T-helper 1 cell treated with Interleukin-12 subunit alpha and Interleukin-12 subunit beta and Interleukin-4 antibody, amounts not matched to agents 30 μg/mL and 1 μg/mL, for 36 hours (primary cell): ENCODE data around the gene ANKRD11.

Source experiments
- H3K27ac Mint-ChIP-seq: one replicate; pipeline ENCODE4 v1.8.0; 2021; ENCODE audit warnings: mild to moderate bottlenecking, mixed read lengths
- H3K27me3 Mint-ChIP-seq: one replicate; pipeline ENCODE4 v1.8.0; 2021; ENCODE audit warnings: low read depth, mixed read lengths
- H3K36me3 Mint-ChIP-seq: one replicate; pipeline ENCODE4 v1.8.0; 2021; ENCODE audit warnings: low read depth, mixed read lengths
- H3K4me1 Mint-ChIP-seq: one replicate; pipeline ENCODE4 v1.8.0; 2021; ENCODE audit warnings: low read depth, mixed read lengths
- H3K4me3 Mint-ChIP-seq: one replicate; pipeline ENCODE4 v1.8.0; 2021; ENCODE audit warnings: mild to moderate bottlenecking, moderate library complexity, mixed read lengths
- H3K9me3 Mint-ChIP-seq: one replicate; pipeline ENCODE4 v1.8.0; 2021; ENCODE audit warnings: mixed read lengths

Gene ANKRD11

GRCh38 chr16:89355686-89356085 is 134.7 kb downstream of the ANKRD11 start:
- Mint-ChIP-seq H3K4me3 (no peak overlapping the region), H3K9me3 (no peaks in the 10 kb centered on the region), H3K4me1 (peaks cover 63% of the 10 kb centered on the region), H3K27me3 (no peaks in the 10 kb centered on the region), H3K27ac (no peak overlapping the region), H3K36me3 (peaks cover 9% of the 10 kb centered on the region)

- no peak overlapping the region for H3K4me3 Mint-ChIP-seq
- H3K9me3 Mint-ChIP-seq = no peaks in the 10 kb centered on the region
- no peaks in the 10 kb centered on the region for H3K27me3 Mint-ChIP-seq
- H3K27ac Mint-ChIP-seq = no peak overlapping the region
- peaks cover 14% of the 10 kb centered on the region for H3K36me3 Mint-ChIP-seq
- H3K4me1 Mint-ChIP-seq = peaks cover 65% of the 10 kb centered on the region
Measured at GRCh38 chr16:89355007-89355406, 135.4 kb downstream of the ANKRD11 start.

DNA sequence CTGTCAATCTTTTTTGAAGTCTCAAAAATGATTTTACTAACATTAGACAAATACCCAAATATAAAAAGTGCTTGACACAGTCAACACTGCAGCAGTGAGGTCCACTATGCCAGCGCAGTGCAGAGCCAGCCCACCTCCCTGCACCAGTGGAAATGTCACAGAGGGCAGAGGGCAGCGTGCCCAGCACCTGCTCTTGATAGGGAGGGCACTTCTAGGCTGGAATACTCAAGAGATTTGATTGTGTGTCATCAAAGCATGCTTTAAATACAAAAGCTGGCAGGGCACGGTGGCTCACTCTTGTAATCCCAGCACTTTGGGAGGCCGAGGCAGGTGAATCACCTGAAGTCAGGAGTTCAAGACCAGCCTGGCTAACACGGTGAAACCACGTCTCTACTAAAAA is 136.0 kb downstream of the ANKRD11 start:
- H3K4me3 Mint-ChIP-seq = no peak overlapping the region
- H3K27ac Mint-ChIP-seq = no peak overlapping the region
- H3K4me1 Mint-ChIP-seq = peaks cover 65% of the 10 kb centered on the region
- no peaks in the 10 kb centered on the region for H3K9me3 Mint-ChIP-seq
- H3K27me3 Mint-ChIP-seq = no peaks in the 10 kb centered on the region
- peaks cover 12% of the 10 kb centered on the region for H3K36me3 Mint-ChIP-seq

DNA sequence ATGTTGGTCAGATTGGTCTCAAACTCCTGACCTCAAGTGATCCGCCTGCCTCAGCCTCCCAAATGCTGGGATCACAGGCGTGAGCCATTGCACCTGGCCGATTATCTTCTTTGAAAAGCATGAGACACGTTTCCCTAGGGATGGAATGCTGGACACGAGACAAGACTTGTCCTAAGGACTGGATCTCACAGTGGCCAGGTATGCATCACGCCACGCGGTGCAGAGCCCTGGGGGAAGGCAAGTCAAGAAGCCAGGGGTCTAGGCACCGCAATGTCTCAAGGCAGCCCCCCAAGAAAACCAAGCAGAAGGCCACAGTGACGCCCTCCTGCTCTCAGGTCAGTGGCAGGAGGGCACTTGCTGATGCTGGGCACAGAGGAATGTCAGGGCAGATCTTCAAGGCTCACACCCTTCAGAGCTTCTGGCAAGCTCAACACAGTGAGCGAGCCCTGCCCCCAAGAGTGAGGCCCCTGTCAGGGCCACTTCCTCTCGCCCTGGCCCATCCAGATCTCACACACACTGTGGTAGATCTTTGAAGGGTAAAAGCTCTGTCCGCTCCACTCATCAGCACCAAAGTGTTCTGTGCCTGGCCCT is 138.2 kb downstream of the ANKRD11 start:
- no peaks in the 10 kb centered on the region for H3K27me3 Mint-ChIP-seq
- peaks cover 60% of the 10 kb centered on the region for H3K4me1 Mint-ChIP-seq
- peaks cover 12% of the 10 kb centered on the region for H3K36me3 Mint-ChIP-seq
- no peaks in the 10 kb centered on the region for H3K9me3 Mint-ChIP-seq
- H3K27ac Mint-ChIP-seq = peak overlapping the region; percentile 36
- H3K4me3 Mint-ChIP-seq = no peak overlapping the region

- H3K9me3 Mint-ChIP-seq = no peaks in the 10 kb centered on the region
- H3K4me1 Mint-ChIP-seq = peaks cover 59% of the 10 kb centered on the region
- no peak overlapping the region for H3K4me3 Mint-ChIP-seq
- no peaks in the 10 kb centered on the region for H3K27me3 Mint-ChIP-seq
- H3K27ac Mint-ChIP-seq = no peak overlapping the region
- peaks cover 13% of the 10 kb centered on the region for H3K36me3 Mint-ChIP-seq
Measured at GRCh38 chr16:89351645-89352044, 138.7 kb downstream of the ANKRD11 start.

DNA sequence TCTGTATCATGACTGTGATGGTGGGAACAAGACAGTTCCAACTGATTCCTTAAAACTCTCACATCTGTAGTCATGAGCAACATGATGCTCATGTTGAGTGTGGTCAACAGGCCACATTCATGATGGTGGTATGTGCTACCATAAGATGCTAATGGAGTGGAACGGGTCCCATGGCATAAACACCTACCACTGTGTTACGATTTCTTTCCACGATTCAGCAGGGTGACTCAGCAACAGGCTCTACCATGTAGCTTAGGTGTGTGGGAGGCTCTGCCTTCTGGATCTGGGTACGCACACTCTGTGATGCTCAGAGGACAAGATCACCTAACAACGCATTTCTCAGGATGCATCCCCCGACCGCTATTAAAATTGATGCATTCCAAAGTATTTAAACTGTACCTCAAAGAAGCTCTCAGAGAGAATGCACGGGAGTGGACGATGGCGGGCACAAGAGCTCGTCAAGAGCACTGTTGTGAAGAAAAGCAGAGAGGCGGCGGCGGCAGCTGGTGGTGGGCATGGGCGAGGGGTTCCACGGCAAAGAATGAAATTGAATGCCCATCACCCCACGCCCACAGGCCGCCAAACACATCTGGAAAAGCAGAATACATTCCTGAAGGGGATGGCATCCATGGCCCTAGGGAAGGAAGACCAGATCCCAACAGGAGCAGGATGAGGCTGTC is 139.5 kb downstream of the ANKRD11 start:
- no peaks in the 10 kb centered on the region for H3K27me3 Mint-ChIP-seq
- H3K9me3 Mint-ChIP-seq = no peaks in the 10 kb centered on the region
- no peak overlapping the region for H3K4me3 Mint-ChIP-seq
- H3K36me3 Mint-ChIP-seq = peaks cover 14% of the 10 kb centered on the region
- H3K4me1 Mint-ChIP-seq = peaks cover 61% of the 10 kb centered on the region
- H3K27ac Mint-ChIP-seq = peak overlapping the region; percentile 43

DNA sequence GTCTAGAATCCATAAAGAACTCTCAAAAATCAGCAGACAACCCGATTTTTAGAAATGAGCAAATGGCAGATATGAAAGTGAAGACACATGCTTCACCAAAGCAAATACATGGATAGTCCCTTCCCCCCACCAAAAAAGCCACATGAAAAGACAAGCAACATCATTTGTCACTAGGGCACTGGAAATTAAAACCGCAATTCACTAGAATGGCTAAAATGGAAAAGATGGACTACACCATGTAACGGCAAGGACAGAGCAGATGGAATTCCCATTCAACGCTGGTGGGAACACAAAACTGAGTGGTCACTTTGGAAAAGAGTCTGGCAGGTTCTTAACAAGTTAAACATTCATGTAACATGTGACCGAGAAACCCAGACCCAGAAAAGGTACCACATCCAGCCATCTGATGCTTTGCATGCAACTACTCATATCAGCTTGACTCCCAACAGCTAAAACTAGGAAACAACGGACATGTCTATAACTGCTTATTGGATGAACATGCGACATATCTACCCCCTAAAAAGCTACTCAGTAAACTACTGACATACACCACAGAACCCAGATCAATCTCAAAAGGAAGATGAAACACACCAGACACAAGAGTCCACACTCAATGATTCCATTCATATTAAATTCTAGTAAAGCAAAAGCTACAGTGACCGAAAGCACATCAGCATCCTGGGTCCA is 140.3 kb downstream of the ANKRD11 start:
- peak overlapping the region; percentile 25 for H3K4me3 Mint-ChIP-seq
- peak overlapping the region; percentile 32 for H3K27ac Mint-ChIP-seq
- H3K4me1 Mint-ChIP-seq = peaks cover 58% of the 10 kb centered on the region
- H3K36me3 Mint-ChIP-seq = peaks cover 12% of the 10 kb centered on the region
- H3K27me3 Mint-ChIP-seq = no peaks in the 10 kb centered on the region
- H3K9me3 Mint-ChIP-seq = no peaks in the 10 kb centered on the region

DNA sequence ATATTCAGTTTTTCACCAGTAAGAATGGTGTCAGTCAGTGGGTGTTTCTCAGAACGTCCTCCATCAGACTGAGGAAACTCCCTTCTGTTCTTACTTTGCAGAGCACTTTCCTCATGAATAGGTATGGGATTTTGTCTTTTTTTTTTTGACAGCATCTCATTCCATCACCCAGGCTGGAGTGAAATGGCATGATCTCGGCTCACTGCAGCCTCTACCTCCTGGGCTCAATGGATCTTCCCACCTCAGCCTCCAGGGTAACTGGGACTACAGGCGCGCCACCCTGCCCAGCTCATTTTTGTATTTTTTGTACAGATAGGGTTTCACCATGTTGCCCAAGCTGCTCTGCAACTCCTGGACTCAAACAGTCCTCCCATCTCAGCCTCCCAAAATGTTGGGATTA is 142.6 kb downstream of the ANKRD11 start:
- peaks cover 12% of the 10 kb centered on the region for H3K36me3 Mint-ChIP-seq
- no peak overlapping the region for H3K4me3 Mint-ChIP-seq
- peaks cover 58% of the 10 kb centered on the region for H3K4me1 Mint-ChIP-seq
- H3K9me3 Mint-ChIP-seq = no peaks in the 10 kb centered on the region
- H3K27me3 Mint-ChIP-seq = no peaks in the 10 kb centered on the region
- H3K27ac Mint-ChIP-seq = no peak overlapping the region

DNA sequence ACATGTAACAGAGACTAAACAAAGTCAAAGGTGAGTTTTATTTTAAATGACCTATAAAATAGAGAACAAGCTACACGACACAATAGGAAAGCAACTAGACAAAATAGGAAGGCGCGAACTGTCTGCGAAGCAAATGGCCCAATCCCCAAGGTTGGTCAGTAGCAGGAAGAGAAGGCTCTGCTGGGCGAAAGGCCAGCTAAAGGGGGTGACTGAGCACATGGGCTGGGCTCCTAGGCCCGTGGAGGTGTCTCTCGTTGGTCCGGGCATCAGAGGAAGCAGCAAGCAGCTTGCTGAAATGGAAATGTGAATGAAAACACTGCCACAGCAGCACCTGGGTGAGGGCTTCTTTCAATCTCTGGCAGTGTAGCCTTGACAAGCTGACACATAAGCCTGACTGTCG is 143.5 kb downstream of the ANKRD11 start:
- no peak overlapping the region for H3K4me3 Mint-ChIP-seq

DNA sequence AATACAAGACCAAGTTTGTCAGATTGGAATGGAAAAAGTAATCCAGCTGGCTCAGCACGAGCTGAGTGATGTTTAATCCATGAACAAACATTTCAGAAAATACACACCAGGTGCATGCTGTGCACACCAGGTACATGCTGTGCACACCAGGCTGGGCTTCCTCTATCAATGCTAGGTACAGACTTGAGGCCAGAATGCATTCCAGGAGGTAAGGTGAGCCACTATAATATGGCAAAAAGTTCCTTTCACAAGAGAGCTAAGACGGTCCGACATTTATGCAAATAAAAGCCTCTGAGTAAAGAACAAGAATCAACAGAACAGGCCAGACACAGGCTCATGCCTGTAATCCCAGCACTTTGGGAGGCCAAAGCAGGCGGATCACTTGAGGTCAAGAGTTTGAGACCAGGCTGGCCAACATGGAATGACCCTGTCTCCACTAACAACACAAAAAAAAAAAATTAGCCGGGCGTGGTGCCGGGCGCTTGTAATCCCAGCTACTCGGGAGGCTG is 144.7 kb downstream of the ANKRD11 start:
- Mint-ChIP-seq H3K9me3 (no peaks in the 10 kb centered on the region), H3K4me3 (no peak overlapping the region), H3K27ac (no peak overlapping the region), H3K36me3 (peaks cover 8% of the 10 kb centered on the region), H3K27me3 (no peaks in the 10 kb centered on the region), H3K4me1 (peaks cover 50% of the 10 kb centered on the region)

More for the DNA sequence above, 143.5 kb downstream of the ANKRD11 start:
- H3K36me3 Mint-ChIP-seq = peaks cover 10% of the 10 kb centered on the region
- peak overlapping the region; percentile 37 for H3K27ac Mint-ChIP-seq
- H3K4me1 Mint-ChIP-seq = peaks cover 52% of the 10 kb centered on the region
- no peaks in the 10 kb centered on the region for H3K27me3 Mint-ChIP-seq
- no peaks in the 10 kb centered on the region for H3K9me3 Mint-ChIP-seq

DNA sequence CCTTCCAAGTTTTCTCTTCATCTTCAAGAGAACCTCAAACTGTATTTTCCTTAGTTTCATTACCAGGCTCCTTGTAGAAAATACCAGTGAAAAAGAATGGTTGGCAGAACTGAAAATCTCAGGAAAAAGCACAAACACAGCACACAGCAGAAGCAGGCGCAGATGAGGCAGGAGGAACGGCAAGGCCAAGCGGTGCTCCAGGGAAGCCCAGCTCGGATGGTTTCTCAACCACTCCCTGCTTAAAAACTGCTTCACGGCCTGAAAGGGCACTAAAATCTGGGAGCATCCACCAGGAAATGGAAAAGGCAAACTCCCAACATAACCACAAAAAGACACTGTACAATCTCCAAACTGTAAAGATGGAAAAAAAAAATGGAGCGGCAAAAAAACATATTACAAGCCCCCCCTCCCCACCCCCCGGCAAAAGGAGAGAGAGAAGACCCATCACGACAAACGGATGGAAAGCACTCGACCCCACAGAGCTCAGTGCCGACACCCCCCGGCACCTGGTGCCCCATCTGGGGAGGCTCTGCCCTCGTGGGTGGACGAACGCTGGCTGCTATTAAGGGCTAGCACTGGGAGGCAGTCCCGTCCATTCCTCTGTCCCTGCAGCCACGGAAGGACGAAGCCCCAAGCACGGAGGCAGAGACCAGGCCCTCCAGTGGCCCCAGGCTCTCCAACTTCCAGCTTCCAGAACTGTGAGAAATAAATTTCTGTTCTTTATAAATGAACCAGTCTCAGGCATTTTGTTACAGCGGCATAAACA is 145.3 kb downstream of the ANKRD11 start:
- no peak overlapping the region for H3K27ac Mint-ChIP-seq
- no peaks in the 10 kb centered on the region for H3K27me3 Mint-ChIP-seq
- H3K4me3 Mint-ChIP-seq = no peak overlapping the region
- H3K9me3 Mint-ChIP-seq = no peaks in the 10 kb centered on the region
- H3K4me1 Mint-ChIP-seq = peaks cover 49% of the 10 kb centered on the region
- H3K36me3 Mint-ChIP-seq = peaks cover 4% of the 10 kb centered on the region

- H3K4me3 Mint-ChIP-seq = no peak overlapping the region
- no peak overlapping the region for H3K27ac Mint-ChIP-seq
Measured at GRCh38 chr16:89344458-89344834, 145.9 kb downstream of the ANKRD11 start.

DNA sequence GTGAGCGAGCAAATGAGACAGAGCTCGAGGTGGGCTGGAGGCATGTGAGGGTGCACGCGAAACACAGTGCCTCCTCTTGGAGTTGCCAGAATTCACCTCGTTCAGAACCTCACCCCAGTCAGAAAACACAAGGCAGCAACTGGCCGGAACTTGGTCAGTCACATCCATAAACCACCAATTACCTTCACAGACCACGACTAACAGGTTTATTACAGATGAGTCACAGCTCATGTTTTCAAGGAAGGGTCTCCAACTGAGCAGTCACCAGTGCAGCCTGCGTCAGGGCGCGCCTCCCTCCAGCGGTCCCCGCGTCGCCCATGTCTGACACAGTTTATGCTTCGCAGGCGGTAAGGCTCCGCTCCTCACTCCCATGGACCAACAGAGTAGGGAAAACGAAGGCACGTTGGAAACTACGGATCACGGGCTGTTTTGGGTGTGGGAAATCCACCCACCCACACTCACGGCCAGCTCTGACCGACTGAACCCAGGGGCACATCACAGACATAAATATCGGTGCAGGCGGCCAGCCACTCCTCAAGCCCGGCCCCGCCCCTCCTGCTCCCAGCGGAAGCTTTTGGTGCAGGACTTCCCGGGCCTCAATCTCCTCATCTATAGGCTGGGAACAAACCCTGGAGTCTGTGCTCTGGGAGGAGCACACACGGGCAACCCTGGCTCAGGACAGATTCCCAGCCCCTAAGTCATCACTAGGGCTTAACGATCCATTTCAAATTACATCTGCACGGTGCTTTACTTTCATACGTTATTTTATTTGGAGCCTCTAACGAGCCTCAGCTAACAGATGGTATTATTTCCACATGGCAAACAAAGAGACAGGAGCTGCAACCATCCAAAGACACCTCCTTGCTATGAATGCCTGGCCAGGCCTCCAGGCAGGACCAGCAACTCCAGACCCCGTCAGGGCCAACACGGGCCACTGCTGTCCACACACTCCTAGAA is 146.6 kb downstream of the ANKRD11 start:
- Mint-ChIP-seq H3K4me3 (no peak overlapping the region), H3K36me3 (peaks cover 7% of the 10 kb centered on the region), H3K27ac (no peak overlapping the region), H3K9me3 (no peaks in the 10 kb centered on the region), H3K27me3 (no peaks in the 10 kb centered on the region), H3K4me1 (peaks cover 49% of the 10 kb centered on the region)

More at GRCh38 chr16:89344458-89344834, 145.9 kb downstream of the ANKRD11 start:
- Mint-ChIP-seq H3K4me1 (peaks cover 47% of the 10 kb centered on the region), H3K27me3 (no peaks in the 10 kb centered on the region), H3K36me3 (peaks cover 7% of the 10 kb centered on the region), H3K9me3 (no peaks in the 10 kb centered on the region)
